GM18511 (cell line): Measurements from ENCODE around the gene SEC23B.
"Not testable (repeated sequence)": the region's sequence is repeated elsewhere in the genome, so short reads cannot be mapped to it uniquely, and the experiment has no call there.

Experiments
- ATAC-seq: cut with Tn5 transposase; IDR thresholded peaks from one replicate; pipeline ENCODE4 v1.9.1; 2021; ENCODE audit warnings: mild to moderate bottlenecking, moderate library complexity; ENCODE audit not compliant: unreplicated experiment

The SEC23B gene

DNA sequence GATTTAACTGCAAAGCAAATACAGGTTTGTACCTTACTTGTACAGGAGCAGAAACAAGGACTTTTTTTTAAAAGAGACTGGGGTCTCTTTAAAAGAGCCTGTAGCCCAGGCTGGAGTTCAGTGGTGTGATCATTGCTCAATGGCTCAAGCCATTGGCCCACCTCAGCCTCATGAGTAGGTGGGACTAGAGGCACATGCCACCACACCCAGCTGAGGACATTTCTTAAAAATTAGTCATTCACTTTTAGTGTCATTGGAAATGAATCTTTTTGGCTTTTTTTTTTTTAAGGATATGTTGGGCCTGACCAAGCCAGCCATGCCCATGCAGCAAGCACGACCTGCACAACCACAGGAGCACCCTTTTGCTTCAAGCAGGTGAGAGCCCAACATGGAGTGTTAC lies 16.9 kb downstream of the SEC23B start:
- ATAC-seq, result no peak

DNA sequence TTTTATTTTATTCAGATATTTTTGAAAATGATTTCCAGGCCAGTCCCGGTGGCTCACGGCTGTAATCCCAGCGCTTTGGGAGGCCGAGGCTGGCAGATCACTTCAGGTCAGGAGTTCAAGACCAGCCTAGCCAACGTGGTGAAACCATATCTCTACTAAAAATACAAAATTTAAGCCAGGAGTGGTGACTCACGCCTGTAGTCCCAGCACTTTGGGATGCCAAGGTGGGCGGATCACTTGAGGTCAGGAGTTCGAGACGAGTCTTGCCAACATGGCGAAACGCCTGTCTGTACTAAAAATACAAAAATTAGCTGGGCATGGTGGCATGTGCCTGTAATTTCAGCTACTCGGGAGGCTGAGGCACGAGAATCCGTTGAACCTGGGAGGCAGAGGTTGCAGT lies 19.0 kb downstream of the SEC23B start:
- not testable (repeated sequence) for ATAC-seq

DNA sequence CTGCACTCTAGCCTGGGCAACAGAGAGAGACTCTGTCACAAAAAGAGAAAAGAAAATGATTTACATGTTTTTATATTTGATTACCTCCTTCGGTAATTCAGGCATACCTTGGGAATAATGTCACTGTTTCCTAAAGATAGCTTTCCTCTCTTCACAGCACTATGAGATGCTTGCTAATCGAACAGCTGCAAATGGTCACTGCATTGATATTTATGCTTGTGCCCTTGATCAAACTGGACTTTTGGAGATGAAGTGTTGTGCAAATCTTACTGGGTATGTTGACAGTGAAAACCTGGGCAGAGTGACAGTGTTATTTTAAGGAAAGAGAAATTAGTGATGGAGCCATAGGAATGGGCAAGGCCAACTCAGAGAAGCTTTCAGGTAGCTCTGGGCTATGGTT lies 19.6 kb downstream of the SEC23B start:
- no peak for ATAC-seq

DNA sequence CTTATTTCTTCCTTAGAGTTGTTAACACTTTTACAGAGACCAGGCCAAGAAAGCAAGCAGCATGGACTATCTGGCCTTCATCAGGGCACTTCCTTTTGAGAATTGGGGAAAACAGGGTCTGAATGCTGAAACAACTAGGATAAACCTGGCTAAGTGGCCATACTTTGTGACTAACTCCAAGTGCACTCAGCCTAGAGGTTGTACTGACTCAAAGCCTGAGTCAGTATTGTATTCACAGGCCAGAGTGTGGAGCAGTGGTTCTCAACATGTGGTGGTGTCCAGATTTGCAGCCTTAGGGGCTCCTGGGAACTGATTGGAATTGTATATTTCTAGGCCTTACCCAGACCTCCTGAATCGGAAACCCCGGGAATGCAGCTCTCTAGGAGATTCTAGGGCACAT lies 20.1 kb downstream of the SEC23B start:
- no peak for ATAC-seq

DNA sequence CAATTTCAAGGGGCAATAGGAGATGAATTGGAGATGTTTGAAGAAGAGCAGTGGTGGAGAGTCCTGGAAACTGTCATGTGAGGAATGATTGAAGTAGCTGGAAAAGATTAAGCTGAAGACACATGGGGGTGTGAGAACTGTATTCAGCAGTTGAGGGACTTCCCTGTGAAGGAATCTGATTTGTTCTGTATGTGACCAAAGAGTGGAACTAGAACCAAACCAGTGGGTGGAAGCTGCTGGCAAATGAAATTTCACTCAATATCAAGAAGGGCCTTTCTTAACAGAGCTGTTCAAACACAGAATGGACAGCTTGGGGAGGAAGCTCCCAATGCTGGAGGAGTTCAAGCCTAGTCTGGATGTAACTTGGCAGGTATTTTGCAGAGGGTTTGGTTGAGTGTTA lies 21.3 kb downstream of the SEC23B start:
- ATAC-seq, result no peak

DNA sequence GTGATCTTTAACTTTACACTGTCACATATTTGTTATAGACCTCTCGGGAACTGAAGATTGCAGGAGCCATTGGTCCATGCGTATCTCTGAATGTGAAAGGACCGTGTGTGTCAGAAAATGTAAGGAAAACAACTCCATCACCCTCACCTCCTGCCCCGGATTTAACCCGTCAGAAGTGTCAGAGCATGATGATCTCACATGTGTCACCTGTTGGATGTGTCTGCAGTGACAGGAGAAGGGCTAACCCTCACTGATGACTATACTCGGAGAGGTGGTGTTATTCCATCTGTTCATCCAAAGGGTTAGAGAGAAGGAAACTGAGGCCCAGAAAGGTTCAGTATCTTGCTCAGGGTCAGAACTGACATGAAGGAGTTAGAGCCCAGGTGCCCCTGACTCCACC lies 24.9 kb downstream of the SEC23B start:
- no peak for ATAC-seq

DNA sequence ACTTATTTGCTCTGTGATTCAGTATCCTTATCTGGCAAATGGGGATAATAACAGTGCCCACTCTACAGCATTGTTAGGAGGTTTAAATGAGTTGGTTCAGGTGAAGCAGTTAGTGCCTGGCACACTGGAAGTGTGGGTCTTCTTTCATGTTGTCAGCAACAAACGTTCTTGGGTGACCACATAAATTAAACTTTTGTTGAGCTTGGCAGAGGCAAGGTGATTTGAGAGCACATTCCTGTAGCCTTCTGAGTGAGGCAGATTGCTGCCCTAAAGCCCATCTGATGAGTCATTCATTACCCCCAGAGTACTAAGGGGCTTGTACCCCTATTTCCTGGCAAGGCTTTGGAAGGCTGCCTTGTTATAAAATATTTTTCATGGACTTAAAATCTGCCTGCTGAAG lies 25.8 kb downstream of the SEC23B start:
- ATAC-seq, result no peak

DNA sequence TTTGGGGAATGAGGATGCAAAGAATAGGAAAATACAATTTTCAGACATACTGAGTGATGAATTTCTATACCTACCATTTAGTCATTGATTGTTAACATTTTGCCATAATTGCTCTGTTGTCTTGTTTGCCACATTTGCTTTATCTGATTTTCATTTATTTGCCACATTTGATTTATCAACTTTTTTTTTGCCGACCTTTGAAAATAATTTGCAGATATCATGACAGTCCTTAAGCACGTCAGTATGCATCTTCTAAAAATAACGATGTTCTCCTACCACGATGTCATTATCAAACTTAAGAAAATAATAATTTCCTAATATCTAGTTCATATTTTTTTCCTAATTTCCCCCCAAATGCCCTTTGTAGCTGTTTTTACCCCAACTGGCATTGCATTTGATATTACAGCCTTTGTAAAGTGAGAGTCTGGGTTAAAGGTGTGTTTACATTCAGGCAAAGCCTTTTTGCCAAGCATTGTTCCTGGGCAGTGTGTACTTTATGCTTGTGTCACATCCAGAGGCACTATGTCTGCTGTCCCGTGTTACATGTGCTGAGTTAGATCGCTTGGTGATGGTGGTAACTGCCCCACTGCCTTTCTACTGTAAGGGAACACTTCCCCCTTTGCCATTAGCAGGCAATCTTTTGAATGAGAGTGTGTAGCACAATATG lies 26.4 kb downstream of the SEC23B start:
- ATAC-seq, result no peak

DNA sequence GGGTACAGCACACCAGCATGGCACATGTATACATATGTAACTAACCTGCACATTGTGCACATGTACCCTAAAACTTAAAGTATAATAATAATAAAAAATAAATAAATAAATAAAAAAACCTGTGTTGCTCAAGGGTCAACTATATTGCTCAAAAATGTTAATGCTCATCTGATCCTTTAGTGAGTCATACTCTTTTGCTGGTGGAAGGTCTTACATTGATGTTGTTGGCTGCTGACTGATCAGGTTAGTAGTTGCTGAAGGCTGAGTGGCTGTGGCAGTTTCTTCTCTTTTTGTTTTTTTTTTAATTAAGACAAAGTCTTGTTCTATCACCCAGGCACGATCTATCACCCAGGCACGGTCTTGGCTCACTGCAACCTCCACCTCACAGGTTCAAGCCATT lies 29.9 kb downstream of the SEC23B start:
- ATAC-seq, result no peak

DNA sequence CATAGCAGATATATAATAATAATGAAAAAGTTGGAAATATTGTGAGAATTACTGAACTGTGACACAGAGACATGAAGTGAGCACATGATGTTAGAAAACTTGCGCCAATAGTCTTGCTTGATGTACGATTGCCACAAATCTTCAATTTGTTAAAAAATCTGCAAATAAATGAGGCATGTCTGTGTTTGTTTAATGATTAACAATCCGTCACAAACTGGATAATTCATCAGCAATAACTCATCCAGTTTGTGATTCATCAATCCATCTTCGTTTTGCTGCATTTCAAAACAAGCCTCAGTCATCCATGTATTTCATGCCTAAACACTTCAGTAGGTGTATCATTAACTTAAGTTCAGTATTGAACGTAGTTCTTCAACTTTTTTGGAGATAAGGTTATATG lies 34.0 kb downstream of the SEC23B start:
- no peak for ATAC-seq

DNA sequence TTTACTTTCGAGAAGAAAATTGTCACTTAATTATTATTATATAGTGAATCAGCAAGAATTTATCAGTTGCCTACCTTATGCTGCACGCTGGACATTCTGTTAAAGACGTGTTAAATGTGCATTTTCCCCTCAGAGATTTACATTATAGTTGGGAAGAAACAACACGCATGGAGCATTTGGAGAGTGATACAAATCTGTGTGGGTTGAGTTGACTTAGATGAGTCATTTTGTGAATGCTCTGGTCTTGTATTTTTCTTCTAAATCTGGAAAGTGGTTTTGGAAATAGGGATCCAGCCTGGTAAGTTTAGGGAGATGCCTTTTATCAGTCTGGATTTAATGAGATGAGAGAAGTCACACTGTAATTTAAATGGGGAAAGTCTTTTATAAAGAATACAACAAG lies 35.5 kb downstream of the SEC23B start:
- ATAC-seq, result no peak

DNA sequence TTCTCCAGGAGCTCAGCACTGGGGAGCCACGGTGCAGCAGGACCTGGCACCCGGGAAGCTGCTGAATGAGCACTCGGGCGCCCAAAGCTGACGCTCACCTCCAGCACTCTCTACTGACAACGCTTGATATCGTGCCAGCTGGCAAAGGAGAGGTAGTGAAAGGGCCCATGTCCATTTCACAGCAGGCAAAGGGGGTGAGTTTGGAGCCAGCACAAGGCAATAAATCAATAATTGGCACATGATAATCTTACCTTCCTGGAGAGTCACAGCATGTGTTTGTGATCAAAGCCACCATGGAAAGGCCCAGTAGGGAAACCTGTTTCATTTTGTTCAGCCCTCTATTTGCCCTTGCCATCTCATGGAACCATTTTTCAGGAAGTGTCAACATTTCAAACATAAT lies 36.2 kb downstream of the SEC23B start:
- ATAC-seq, result no peak

DNA sequence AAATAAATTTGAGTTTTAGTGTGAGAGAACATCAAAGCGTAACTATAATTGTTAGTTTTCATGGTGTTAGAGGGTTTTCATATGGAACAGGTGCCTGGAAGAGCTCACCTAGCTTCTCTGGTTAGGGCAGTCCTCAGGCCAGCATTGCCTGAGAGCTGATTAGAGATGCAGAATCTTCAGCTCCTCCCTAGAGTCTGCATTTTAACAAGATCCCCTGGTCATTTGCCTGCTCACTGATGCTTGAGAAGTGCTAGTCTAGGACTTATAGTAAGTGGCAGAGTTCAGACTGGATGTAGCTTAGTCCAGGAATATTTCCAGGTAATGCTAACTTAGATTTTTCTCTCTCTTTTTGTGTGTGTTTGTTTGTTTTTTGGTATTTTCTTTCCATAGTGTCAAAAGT lies 37.8 kb downstream of the SEC23B start:
- no peak for ATAC-seq

DNA sequence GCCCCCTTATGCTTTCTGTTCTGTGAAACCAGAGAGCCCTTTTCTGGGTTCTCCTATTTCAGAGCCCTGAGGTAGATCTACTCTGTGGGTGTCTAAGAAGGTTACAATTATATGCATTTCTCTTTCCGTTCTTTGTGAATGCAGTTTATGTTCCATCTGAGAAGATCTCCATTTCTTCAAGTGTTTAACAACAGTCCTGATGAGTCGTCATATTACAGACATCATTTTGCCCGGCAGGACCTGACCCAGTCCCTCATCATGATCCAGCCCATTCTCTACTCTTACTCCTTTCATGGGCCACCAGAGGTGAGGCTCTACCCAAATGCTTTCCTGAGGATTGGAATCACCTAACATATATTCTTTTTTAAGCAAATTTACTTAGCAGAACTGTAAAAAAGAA lies 40.7 kb downstream of the SEC23B start:
- no peak for ATAC-seq

DNA sequence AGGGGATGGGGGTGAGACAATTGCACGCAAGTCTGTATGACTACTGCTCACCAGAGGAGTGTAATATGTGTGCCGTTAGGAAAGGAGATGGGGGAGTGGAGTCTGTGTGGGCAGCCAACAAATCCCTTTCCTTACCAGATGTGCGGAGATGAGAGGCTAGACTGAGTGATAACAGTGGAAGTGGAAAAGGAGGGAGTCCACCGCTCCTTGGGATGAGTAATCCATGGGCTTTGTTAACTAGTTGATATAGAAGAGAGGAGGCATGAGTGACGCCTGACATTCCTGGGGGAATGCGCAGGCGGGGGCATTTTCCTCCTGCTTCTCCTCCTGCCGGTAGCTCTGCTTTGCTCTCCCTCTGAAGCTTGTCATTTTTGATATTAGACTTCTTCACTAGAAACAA lies 46.0 kb downstream of the SEC23B start:
- ATAC-seq, result no peak

DNA sequence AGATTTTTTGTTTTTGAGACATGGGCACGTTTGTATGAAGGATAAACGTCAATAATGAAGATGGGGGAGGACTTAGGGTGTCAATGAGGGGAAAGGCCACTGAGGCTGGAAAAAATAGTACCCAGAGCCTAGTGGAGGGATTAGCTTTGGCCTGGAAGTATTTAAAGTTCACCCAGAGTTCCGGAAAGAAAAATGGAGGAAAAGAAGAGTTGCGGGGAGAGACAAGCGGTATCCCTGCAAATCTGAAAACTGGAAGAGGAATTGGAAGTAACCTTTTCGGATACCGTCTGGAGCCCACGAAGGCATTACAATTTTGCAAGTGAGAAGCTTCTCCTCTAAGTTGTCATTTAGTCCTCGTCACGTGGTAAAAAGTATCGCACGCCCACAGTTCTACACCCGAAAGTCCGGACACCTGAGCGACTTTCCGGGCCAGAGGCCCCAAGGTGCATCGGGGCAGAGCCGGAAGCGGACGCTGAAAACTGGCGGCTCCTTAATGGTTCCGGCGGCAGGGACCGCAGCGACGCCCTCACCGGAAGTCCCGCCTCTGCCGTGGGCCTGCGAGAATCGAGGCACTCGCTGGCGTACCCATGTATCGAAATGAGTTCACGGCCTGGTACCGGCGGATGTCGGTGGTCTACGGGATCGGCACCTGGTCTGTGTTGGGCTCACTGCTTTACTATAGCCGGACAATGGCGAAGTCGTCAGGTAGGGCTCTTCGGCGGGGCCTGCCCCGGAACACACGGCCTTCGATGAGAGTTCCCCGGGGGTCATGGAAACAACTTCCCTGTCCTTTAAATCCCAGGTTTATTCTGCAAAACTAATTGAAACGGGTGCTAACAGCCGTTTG lies 59.4 kb downstream of the SEC23B start, which contains the start of gene SMIM26:
SMIM26 (plus strand) TSS at position 541 of the 847 bp plus-strand sequence; CDS start at position 588, 47 bp downstream.
- peak; percentile 100 for ATAC-seq

DNA sequence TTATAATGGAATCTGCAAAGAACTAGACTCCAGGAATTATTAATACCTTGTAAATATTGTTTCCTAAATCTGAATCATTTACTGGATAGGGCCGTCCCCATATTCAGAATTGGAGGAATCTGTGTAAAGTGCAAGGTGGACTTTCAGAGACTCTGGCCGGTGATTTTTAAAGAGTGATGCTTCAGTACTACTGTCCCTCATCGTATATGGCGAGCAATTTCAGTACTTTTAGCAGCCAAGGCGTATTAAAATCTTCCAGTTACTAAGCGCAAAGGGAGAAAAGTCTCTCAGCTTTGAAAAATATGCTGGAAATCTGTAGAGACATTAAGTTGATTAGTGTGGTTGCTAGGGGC lies 60.0 kb downstream of the SEC23B start:
- ATAC-seq, result peak; percentile 35

DNA sequence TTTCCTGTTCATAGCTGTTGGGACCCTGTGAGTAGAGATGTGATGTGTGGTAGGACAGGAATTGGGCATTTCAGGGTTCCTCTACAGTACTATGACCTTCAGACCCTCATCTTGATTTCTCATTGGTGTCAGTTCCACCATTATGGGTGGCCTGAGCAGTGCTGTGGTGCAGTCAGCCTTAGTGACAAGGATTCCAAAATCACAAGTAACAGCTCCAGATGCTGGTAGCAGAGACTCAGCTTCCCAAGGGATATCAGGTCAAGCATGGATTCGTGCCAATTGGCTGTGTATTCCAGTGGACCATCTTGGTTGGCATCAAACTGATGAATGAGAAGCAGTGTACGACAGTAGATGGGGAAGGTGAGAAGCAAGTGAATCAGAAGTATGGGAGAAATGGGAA lies 63.3 kb downstream of the SEC23B start:
- ATAC-seq, result no peak

DNA sequence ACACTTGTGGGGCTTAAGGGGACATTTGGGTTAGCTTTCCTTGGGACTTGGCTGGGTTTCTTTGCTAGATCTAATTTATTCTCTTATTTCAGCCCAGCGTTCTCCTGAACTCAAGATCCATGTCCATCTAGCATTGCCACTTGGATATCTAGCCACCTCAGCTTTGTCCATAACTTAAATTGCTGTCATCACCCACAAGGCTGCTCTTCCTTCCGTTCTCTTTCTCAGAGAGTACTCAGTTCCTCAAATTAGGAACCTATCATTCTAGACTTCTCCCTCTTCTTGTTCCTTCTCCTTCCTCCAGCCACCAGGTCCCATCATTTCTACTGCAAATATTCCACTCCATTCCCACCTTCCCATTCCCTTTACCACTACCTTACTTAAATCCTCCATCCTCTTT lies 63.8 kb downstream of the SEC23B start:
- no peak for ATAC-seq

DNA sequence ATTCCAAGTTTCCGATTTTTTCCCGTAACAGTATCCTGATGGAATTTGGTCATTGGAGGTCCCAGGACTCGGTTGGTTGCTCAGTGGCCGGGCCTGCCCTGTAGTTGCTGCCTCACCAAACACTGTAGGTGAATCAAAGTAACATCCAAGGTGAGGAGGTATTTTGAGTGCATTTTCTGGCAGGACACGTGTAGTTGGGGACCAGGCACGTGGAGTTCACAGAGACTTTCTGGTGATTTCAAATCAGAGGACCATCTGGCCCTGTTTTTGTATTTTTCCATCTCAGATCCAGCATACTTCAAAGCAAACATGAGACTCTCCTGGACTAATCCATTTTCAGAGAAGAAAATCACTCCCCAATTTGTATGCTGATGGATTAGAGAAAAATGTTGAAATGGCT lies 70.2 kb downstream of the SEC23B start:
- no peak for ATAC-seq

DNA sequence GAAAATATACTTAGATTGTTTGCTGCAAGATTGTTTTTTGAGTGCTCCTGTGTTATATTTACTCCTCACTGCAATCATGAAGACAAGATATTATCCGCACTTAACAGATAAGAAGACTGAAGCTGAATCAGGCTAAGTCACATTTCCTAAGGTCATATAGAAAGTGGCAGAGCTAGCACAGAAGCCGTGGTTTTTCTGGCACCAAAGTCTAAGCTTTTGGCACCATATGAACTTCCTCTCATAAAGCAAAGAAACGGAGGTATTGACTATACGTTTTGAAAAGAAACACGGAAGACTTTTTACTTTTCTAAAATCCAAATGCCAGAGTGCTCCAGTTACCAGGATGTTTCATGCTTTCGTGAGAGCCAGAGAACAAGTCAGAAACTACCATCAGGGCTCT lies 70.8 kb downstream of the SEC23B start:
- ATAC-seq, result no peak

DNA sequence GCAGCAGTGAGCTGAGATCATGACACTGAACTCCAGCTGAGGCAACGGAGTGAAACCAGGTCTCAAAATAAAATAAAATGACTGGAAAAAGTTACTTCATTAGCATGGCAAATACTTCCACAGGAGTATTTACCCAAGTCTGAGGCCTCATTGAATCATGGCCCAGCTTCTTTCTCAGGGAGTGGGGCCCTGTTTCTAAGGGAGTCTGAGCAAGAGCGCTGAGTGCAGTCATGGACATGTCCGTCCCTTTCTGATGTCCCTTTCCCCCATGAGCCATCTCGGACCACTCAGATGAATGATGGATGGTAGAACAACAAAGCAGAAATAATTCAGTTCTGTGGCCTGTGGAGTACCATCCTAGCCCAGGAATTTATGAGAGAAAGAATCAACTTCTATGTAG lies 72.3 kb downstream of the SEC23B start:
- no peak for ATAC-seq

DNA sequence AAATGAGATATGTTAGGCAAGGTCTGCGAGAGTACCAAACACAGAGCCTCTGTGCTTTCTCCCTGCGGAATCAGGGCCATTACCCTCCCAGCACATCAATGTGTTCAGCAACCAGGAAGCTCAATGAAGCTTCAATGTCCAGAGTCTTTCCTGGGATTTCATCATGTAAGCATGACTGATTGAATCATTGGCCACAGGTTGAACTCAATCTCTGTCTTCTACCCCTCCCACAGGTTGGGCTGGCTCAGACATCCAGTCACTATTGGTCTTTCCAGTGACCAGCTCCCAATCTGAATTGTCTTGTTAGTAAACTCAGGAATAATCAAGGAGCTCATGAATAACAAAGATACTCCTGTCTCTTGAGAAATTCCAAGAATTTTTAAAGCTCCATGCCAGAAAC lies 77.4 kb downstream of the SEC23B start:
- ATAC-seq, result no peak
